ENCODE measurements around the gene DIMT1. TPM values are rescaled to one million over a fixed set of nuclear protein-coding genes. Genes with fewer than 3 reads are reported as not detected.
A peak's percentile ranks its signal among the peaks of the same experiment; 100 is the strongest.

The DIMT1 gene
- total RNA-seq, 6 experiments from 2014 or later, result 31.0 to 45.9 (median 33.1) TPM

DNA sequence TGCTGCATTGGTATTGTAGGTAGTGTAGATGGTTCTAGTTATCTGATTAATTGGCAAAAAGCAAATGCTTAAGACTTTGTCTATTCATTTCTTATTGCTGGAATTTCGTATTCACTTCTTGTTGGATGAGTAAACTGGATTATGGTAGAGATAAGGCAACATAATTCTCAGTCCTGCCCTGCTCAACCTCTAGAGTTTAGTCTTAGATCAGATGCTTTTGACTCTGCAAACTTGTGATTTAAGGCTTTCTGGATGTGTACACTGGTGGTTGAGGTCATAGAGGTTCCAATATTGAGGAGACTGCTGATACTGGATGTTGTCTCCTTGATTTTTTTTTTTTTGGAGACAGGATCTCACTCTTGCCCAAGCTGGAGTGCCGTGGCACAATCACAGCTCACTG, 62.7 kb downstream of the DIMT1 start:
- Mint-ChIP-seq H3K4me1 (ENCODE audit: low read depth) (peaks cover 27% of the 10 kb centered on the region), H3K9me3 (no peaks in the 10 kb centered on the region), H3K27ac (no peak overlapping the region), H3K4me3 (no peak overlapping the region), H3K36me3 (ENCODE audit: low read depth) (peaks cover 4% of the 10 kb centered on the region; the same call in 1 of the 2 replicates), H3K27me3 (ENCODE audit: insufficient read depth) (no peaks in the 10 kb centered on the region; the same call in 1 of the 2 replicates)
- TF ChIP-seq, protein P1, sequence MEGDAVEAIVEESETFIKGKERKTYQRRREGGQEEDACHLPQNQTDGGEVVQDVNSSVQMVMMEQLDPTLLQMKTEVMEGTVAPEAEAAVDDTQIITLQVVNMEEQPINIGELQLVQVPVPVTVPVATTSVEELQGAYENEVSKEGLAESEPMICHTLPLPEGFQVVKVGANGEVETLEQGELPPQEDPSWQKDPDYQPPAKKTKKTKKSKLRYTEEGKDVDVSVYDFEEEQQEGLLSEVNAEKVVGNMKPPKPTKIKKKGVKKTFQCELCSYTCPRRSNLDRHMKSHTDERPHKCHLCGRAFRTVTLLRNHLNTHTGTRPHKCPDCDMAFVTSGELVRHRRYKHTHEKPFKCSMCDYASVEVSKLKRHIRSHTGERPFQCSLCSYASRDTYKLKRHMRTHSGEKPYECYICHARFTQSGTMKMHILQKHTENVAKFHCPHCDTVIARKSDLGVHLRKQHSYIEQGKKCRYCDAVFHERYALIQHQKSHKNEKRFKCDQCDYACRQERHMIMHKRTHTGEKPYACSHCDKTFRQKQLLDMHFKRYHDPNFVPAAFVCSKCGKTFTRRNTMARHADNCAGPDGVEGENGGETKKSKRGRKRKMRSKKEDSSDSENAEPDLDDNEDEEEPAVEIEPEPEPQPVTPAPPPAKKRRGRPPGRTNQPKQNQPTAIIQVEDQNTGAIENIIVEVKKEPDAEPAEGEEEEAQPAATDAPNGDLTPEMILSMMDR (IDR thresholded peaks at IDR 0.05), result no peak
- no peak for DNase-seq

DNA sequence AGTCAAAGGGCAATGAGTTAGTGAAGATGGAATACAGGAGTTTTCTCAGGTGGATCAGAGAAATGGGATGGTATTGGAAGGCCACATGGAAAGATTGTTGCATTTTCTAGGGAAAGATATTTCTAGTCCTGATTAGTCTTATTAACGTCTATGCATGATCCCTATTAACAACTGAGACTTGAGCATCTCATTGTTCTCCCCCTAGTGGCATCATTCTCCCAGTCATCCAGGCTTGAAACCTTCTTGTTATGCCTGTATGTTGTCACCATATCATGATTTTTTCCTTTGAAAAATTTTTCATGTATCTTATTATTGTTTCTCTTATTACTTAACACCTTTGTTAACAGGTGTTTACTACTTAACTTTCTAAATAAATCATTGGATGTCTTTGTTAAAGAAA, 63.3 kb downstream of the DIMT1 start:
- TF ChIP-seq, protein P1 (IDR thresholded peaks at IDR 0.05), result peak; percentile 60
- peaks cover 4% of the 10 kb centered on the region; the same call in 1 of the 2 replicates for H3K36me3 Mint-ChIP-seq (ENCODE audit: low read depth)
- H3K9me3 Mint-ChIP-seq, result no peaks in the 10 kb centered on the region
- H3K27me3 Mint-ChIP-seq (ENCODE audit: insufficient read depth), result no peaks in the 10 kb centered on the region; the same call in 1 of the 2 replicates
- DNase-seq, result no peak
- H3K4me1 Mint-ChIP-seq (ENCODE audit: low read depth), result peaks cover 31% of the 10 kb centered on the region
- no peak overlapping the region for H3K27ac Mint-ChIP-seq
- no peak overlapping the region for H3K4me3 Mint-ChIP-seq

Other genes starting within 250 kb of the DIMT1 start
- gene KIF2A, start 97.7 kb downstream of the DIMT1 start, total RNA-seq (2021; fragmentation: NEBNext Ultra II Directional; extraction: Animal tissue kit (Norgen Biotek cat#: 25700)), result 10 to 100 TPM; 39.9 to 54.0 (median 49.3) TPM
- gene IPO11, start 8.9 kb upstream of the DIMT1 start, total RNA-seq (2021; fragmentation: NEBNext Ultra II Directional; extraction: Animal tissue kit (Norgen Biotek cat#: 25700)), result 10 to 100 TPM; 33.4 to 43.3 (median 38.4) TPM
- under 1 TPM; 0.13 to 0.50 (median 0.28) TPM for gene LRRC70, start 174.9 kb upstream of the DIMT1 start, total RNA-seq (2021; fragmentation: NEBNext Ultra II Directional; extraction: Animal tissue kit (Norgen Biotek cat#: 25700))